HEK293T (cell line): Measurements from ENCODE around the gene EPHB1.

ENCODE experiments used
- CTCF ChIA-PET: fragments of 350-600 bp; formaldehyde crosslinking; extraction: SDS; loops from one replicate; lab custom pipeline; 2021; ENCODE audit warnings: antibody characterized with exemption, inconsistent platforms; lab: Yijun Ruan, JAX
- POLR2A ChIA-PET: fragments of 350-600 bp; formaldehyde crosslinking; extraction: SDS; loops from one replicate; lab custom pipeline; 2020; ENCODE audit warnings: antibody characterized with exemption, inconsistent platforms; lab: Yijun Ruan, JAX
- DNase-seq: peaks from one replicate; pipeline ENCODE4 v3.0.0; 2012; ENCODE audit warnings: mixed read lengths; ENCODE audit errors: extremely low spot score
- ARNT ChIP-seq: fragments of 450-650 bp; IDR thresholded peaks from 2 replicates; pipeline ENCODE4 v1.6.1; 2017; ENCODE audit warnings: mild to moderate bottlenecking
- BHLHE40 ChIP-seq: fragments of 450-650 bp; IDR thresholded peaks from 2 replicates; pipeline ENCODE4 v1.6.1; 2016; ENCODE audit warnings: mild to moderate bottlenecking, moderate library complexity, borderline replicate concordance
- CTBP1 ChIP-seq: fragments of 450-650 bp; IDR thresholded peaks from 2 replicates; pipeline ENCODE4 v1.6.1; 2016; ENCODE audit warnings: borderline replicate concordance
- ELF4 ChIP-seq: fragments of 450-650 bp; IDR thresholded peaks from 2 replicates; pipeline ENCODE4 v1.6.1; 2017; ENCODE audit warnings: antibody characterized with exemption
- FOXA1 ChIP-seq: fragments of 450-650 bp; IDR thresholded peaks from 2 replicates; pipeline ENCODE4 v1.6.1; 2016; ENCODE audit warnings: mild to moderate bottlenecking
- FOXK2 ChIP-seq: fragments of 450-650 bp; IDR thresholded peaks from 2 replicates; pipeline ENCODE4 v1.6.1; 2016; ENCODE audit warnings: mild to moderate bottlenecking
- FOXM1 ChIP-seq: fragments of 450-650 bp; IDR thresholded peaks from 2 replicates; pipeline ENCODE4 v1.6.1; 2017; ENCODE audit warnings: mild to moderate bottlenecking, borderline replicate concordance
- HDGF ChIP-seq: fragments of 450-650 bp; IDR thresholded peaks from 2 replicates; pipeline ENCODE4 v1.6.1; 2017; ENCODE audit warnings: antibody characterized with exemption, borderline replicate concordance
- L3MBTL2 ChIP-seq: fragments of 450-650 bp; conservative IDR thresholded peaks from 2 replicates; pipeline ENCODE4 v1.6.1; 2016; ENCODE audit warnings: mild to moderate bottlenecking
- LEF1 ChIP-seq: fragments of 450-650 bp; IDR thresholded peaks from 2 replicates; pipeline ENCODE4 v1.6.1; 2017; ENCODE audit warnings: mild to moderate bottlenecking, borderline replicate concordance
- NFRKB ChIP-seq: fragments of 450-650 bp; IDR thresholded peaks from 2 replicates; pipeline ENCODE4 v1.6.1; 2016; ENCODE audit warnings: mild to moderate bottlenecking, moderate library complexity
- PKNOX1 ChIP-seq: fragments of 450-650 bp; IDR thresholded peaks from 2 replicates; pipeline ENCODE4 v1.6.1; 2016
- SP1 ChIP-seq: fragments of 450-650 bp; IDR thresholded peaks from 2 replicates; pipeline ENCODE4 v1.6.1; 2017
- SUZ12 ChIP-seq: fragments of 450-650 bp; IDR thresholded peaks from 2 replicates; pipeline ENCODE4 v1.6.1; 2016; ENCODE audit warnings: mild to moderate bottlenecking
- TARDBP ChIP-seq: fragments of 450-650 bp; IDR thresholded peaks from 2 replicates; pipeline ENCODE4 v1.6.1; 2016
- ZNF384 ChIP-seq: fragments of 450-650 bp; IDR thresholded peaks from 2 replicates; pipeline ENCODE4 v1.6.1; 2016

The EPHB1 gene

GRCh38 chr3:134752761-134753461 is 42.1 kb upstream of the EPHB1 start:
- ChIA-PET CTCF (no interaction called here), POLR2A (no interaction called here)
- no peak for DNase-seq

GRCh38 chr3:134753999-134754742 is 40.9 kb upstream of the EPHB1 start:
- TF ChIP-seq ELF4: no peak
- TF ChIP-seq SUZ12: no peak
- TF ChIP-seq NFRKB: no peak
- no peak for TF ChIP-seq HDGF
- no peak for TF ChIP-seq TARDBP
- TF ChIP-seq FOXM1: no peak
- TF ChIP-seq SP1: no peak
- TF ChIP-seq ARNT: no peak
- POLR2A ChIA-PET: no interaction called here
- CTCF ChIA-PET: interaction anchor here (0.6 to 1.2 kb wide), 2 partner anchors 152 to 243 kb away, joined by 3 read pairs; no protein-coding TSS in a partner anchor
- DNase-seq: no peak

More at GRCh38 chr3:134752761-134753461, 42.1 kb upstream of the EPHB1 start:
- TF ChIP-seq TARDBP (no peak), FOXK2 (no peak), SUZ12 (no peak), ELF4 (no peak), ARNT (no peak), SP1 (no peak), LEF1 (no peak), L3MBTL2 (no peak), FOXM1 (no peak), CTBP1 (no peak), ZNF384 (no peak), PKNOX1 (no peak)

- ChIA-PET POLR2A (no interaction called here), CTCF (interaction anchor here (0.6 to 1.2 kb wide), 4 partner anchors 53 to 242 kb away, joined by 3 read pairs; no protein-coding TSS in a partner anchor)
- DNase-seq: peak; percentile 74
Measured at GRCh38 chr3:134754768-134755559, 40.1 kb upstream of the EPHB1 start.

GRCh38 chr3:134755821-134756220 is 39.2 kb upstream of the EPHB1 start:
- ChIA-PET POLR2A (no interaction called here), CTCF (interaction anchor here (0.7 to 1.2 kb wide), 2 partner anchors 154 to 607 kb away, joined by 3 read pairs; no protein-coding TSS in a partner anchor)
- TF ChIP-seq BHLHE40 (no peak), FOXA1 (no peak), SUZ12 (no peak), FOXM1 (no peak), ZNF384 (no peak), ARNT (no peak), FOXK2 (no peak), LEF1 (no peak), TARDBP (no peak), L3MBTL2 (no peak), HDGF (no peak), SP1 (no peak), CTBP1 (no peak), PKNOX1 (no peak), ELF4 (no peak), NFRKB (no peak)
- no peak for DNase-seq

More at GRCh38 chr3:134754768-134755559, 40.1 kb upstream of the EPHB1 start:
- TF ChIP-seq ELF4: no peak
- TF ChIP-seq ARNT: no peak
- no peak for TF ChIP-seq SP1
- no peak for TF ChIP-seq L3MBTL2
- TF ChIP-seq SUZ12: no peak
- no peak for TF ChIP-seq FOXM1
- no peak for TF ChIP-seq ZNF384
- TF ChIP-seq FOXK2: no peak
- no peak for TF ChIP-seq PKNOX1
- no peak for TF ChIP-seq TARDBP
- TF ChIP-seq LEF1: no peak
- no peak for TF ChIP-seq BHLHE40
- TF ChIP-seq FOXA1: no peak

GRCh38 chr3:134757549-134758069 is 37.5 kb upstream of the EPHB1 start:
- DNase-seq: no peak
- TF ChIP-seq FOXK2 (no peak), FOXA1 (no peak), ELF4 (no peak), LEF1 (no peak), SP1 (no peak), NFRKB (no peak), ARNT (no peak), CTBP1 (no peak), TARDBP (no peak), SUZ12 (no peak), PKNOX1 (no peak), BHLHE40 (no peak), L3MBTL2 (no peak), FOXM1 (no peak)
- CTCF ChIA-PET: no interaction called here
- POLR2A ChIA-PET: no interaction called here
